GM20000 (cell line): ENCODE results near the gene PTBP3.
"Not testable (repeated sequence)": the region's sequence is repeated elsewhere in the genome, so short reads cannot be mapped to it uniquely, and the experiment has no call there.

Source experiments
- DNase-seq: peaks from one replicate; pipeline ENCODE4 v3.0.0; 2012; ENCODE audit warnings: low spot score
- CTCF ChIP-seq: IDR thresholded peaks from 2 replicates; pipeline ENCODE4 v1.5.1; 2012; ENCODE audit warnings: mild to moderate bottlenecking, control low read depth; ENCODE audit errors: extremely low read depth, missing control alignments

Gene PTBP3

GRCh38 chr9:112280904-112281303 is 52.5 kb downstream of the PTBP3 start:
- DNase-seq = no peak
- no peak for TF ChIP-seq CTCF

- DNase-seq = no peak
- no peak for TF ChIP-seq CTCF
Measured at GRCh38 chr9:112279501-112279900, 53.9 kb downstream of the PTBP3 start.

GRCh38 chr9:112278152-112278551 is 55.3 kb downstream of the PTBP3 start:
- TF ChIP-seq CTCF = no peak
- DNase-seq = no peak

- no peak for TF ChIP-seq CTCF
- no peak for DNase-seq
Measured at GRCh38 chr9:112274600-112274999, 58.8 kb downstream of the PTBP3 start.

- no peak for TF ChIP-seq CTCF
- DNase-seq = no peak
Measured at GRCh38 chr9:112273876-112274275, 59.5 kb downstream of the PTBP3 start.

GRCh38 chr9:112271466-112272098 is 61.8 kb downstream of the PTBP3 start:
- TF ChIP-seq CTCF = no peak
- DNase-seq = no peak

GRCh38 chr9:112268413-112268812 is 65.0 kb downstream of the PTBP3 start:
- TF ChIP-seq CTCF = no peak
- DNase-seq = no peak

- not testable (repeated sequence) for DNase-seq
Measured at GRCh38 chr9:112267086-112267485, 66.3 kb downstream of the PTBP3 start.
